Liver (tissue), 9 donors: ENCODE results near the gene ECT2. TPM values are rescaled to one million over a fixed set of nuclear protein-coding genes. Genes with fewer than 3 reads are reported as not detected.

ENCODE experiments used
- DNase-seq: peaks from one replicate; pipeline ENCODE4 v3.0.0-alpha.2; 2017; ENCODE audit warnings: low spot score
- H3K27ac ChIP-seq, 2 donors: one replicate each; pipeline ENCODE4 v1.7.0; 2013; ENCODE audit warnings: inconsistent platforms in 2 of 2, low read length in 2 of 2, control low read depth in 1 of 2, low read depth in 1 of 2, mild to moderate bottlenecking in 1 of 2
- H3K27me3 ChIP-seq, 4 donors: one replicate each; pipeline versions ENCODE4 v1.6.1 to v1.7.0; 2013; ENCODE audit warnings: low read length in 3 of 4, inconsistent platforms in 1 of 4, mild to moderate bottlenecking in 1 of 4, moderate library complexity in 1 of 4; ENCODE audit not compliant: control insufficient read depth in 4 of 4, insufficient read depth in 4 of 4
- H3K36me3 ChIP-seq, 4 donors: one replicate each; pipeline versions ENCODE4 v1.6.1 to v1.7.0; 2013; ENCODE audit warnings: low read length in 3 of 4, mild to moderate bottlenecking in 3 of 4, low read depth in 1 of 4, moderate library complexity in 1 of 4; ENCODE audit not compliant: control insufficient read depth in 4 of 4, insufficient read depth in 3 of 4
- H3K4me1 ChIP-seq, 4 donors: one replicate each; pipeline versions ENCODE4 v1.6.1 to v1.7.0; 2013; ENCODE audit warnings: low read length in 3 of 4, mild to moderate bottlenecking in 3 of 4, moderate library complexity in 1 of 4; ENCODE audit not compliant: control insufficient read depth in 4 of 4, insufficient read depth in 4 of 4
- H3K4me3 ChIP-seq, 3 donors: one replicate each; pipeline versions ENCODE4 v1.6.1 to v1.7.0; 2013; ENCODE audit warnings: low read length in 3 of 3, control low read depth in 1 of 3, low read depth in 1 of 3, mild to moderate bottlenecking in 1 of 3
- H3K9ac ChIP-seq, 2 donors: one replicate each; pipeline ENCODE4 v1.7.0; 2013; ENCODE audit warnings: low read length in 2 of 2, mild to moderate bottlenecking in 2 of 2, moderate library complexity in 2 of 2, control low read depth in 1 of 2, low read depth in 1 of 2
- H3K9me3 ChIP-seq, 4 donors: one replicate each; pipeline versions ENCODE4 v1.6.1 to v1.7.0; 2013; ENCODE audit warnings: low read length in 3 of 4; ENCODE audit not compliant: control insufficient read depth in 4 of 4
- ATF3 ChIP-seq: IDR thresholded peaks from 2 replicates; pipeline ENCODE4 v1.6.1; 2016; ENCODE audit warnings: antibody characterized with exemption
- CTCF ChIP-seq: fragments of 150-350 bp; IDR thresholded peaks from 2 replicates; pipeline ENCODE4 v1.5.1; 2017; ENCODE audit warnings: improper control_type of control experiment, low read depth, low read length; ENCODE audit not compliant: missing input control
- FOXA1 ChIP-seq: IDR thresholded peaks from 2 replicates; pipeline ENCODE4 v1.6.1; 2016; ENCODE audit warnings: antibody characterized with exemption
- FOXA2 ChIP-seq: IDR thresholded peaks from 2 replicates; pipeline ENCODE4 v1.6.1; 2016; ENCODE audit warnings: antibody characterized with exemption
- GABPA ChIP-seq, 2 donors: IDR thresholded peaks in 1 of 2; conservative IDR thresholded peaks in 1 of 2; 2 replicates each; pipeline ENCODE4 v1.6.1; 2016; ENCODE audit warnings: antibody characterized with exemption in 2 of 2, mild to moderate bottlenecking in 1 of 2, moderate library complexity in 1 of 2
- HNF4G ChIP-seq: IDR thresholded peaks from 2 replicates; pipeline ENCODE4 v1.6.1; 2016; ENCODE audit warnings: antibody characterized with exemption
- MAX ChIP-seq: IDR thresholded peaks from 2 replicates; pipeline ENCODE4 v1.6.1; 2016; ENCODE audit warnings: antibody characterized with exemption
- RAD21 ChIP-seq, 2 donors: IDR thresholded peaks; 2 replicates each; pipeline ENCODE4 v1.6.1; 2016; ENCODE audit warnings: antibody characterized with exemption in 2 of 2, mild to moderate bottlenecking in 2 of 2
- RXRA ChIP-seq, 2 donors: IDR thresholded peaks; 2 replicates each; pipeline ENCODE4 v1.6.1; 2017 to 2018; ENCODE audit warnings: antibody characterized with exemption in 2 of 2, mild to moderate bottlenecking in 1 of 2
- SP1 ChIP-seq: IDR thresholded peaks from 2 replicates; pipeline ENCODE4 v1.6.1; 2018; ENCODE audit warnings: antibody characterized with exemption, mild to moderate bottlenecking
- YY1 ChIP-seq: IDR thresholded peaks from 2 replicates; pipeline ENCODE4 v1.6.1; 2016; ENCODE audit warnings: antibody characterized with exemption, mild to moderate bottlenecking
- ZBTB33 ChIP-seq: IDR thresholded peaks from 2 replicates; pipeline ENCODE4 v1.6.1; 2016; ENCODE audit warnings: antibody characterized with exemption
- WGBS: extraction: QIAGEN DNeasy Blood & Tissue Kit; methylation state at CpG from one replicate; pipeline ENCODE4 v1.1.7; 2013; 5-methylcytosine and 5-hydroxymethylcytosine counted together
- polyA plus RNA-seq, 2 donors: library from polyadenylated mRNA; stranded (reverse) in 1 of 2; unstranded in 1 of 2; fragments of 200-250 nt in 1 of 2; fragments of >200 nt in 1 of 2; fragmentation: Nextera tagmentation in 1 of 2; extraction: Ambion mirVana in 1 of 2; gene quantifications; one replicate each; pipeline versions ENCODE4 v1.2.1 to v1.2.3, GENCODE V29; 2013 to 2015
- total RNA-seq, 2 donors: library from RNA; depleted of rRNA; stranded (reverse); fragments of >200 nt; gene quantifications; one replicate each; pipeline ENCODE4 v1.2.3, GENCODE V29; 2014
- donor health status: healthy.
- donor health status: healthy.
- donor health status: healthy.
- donor health status: healthy.
- donor health status: healthy.

ECT2 gene
- total and polyA plus RNA-seq, 4 donors: 1.5 to 32.4 (median 2.6) TPM

- Histone ChIP-seq H3K9ac (no peak overlapping the region), H3K9me3 (no peaks in the 10 kb centered on the region), H3K27me3 (peaks cover 0 to 4% (median 0%) of the 10 kb centered on the region in 4 donors), H3K27ac (no peak overlapping the region), H3K4me3 (no peak overlapping the region), H3K4me1 (no peaks in the 10 kb centered on the region), H3K36me3 (no peaks in the 10 kb centered on the region)
- WGBS: 41% methylated on average over 6 of the region's 6 CpGs
- no peak for DNase-seq
- no peak for TF ChIP-seq YY1
- TF ChIP-seq MAX: no peak
- TF ChIP-seq RAD21 (IDR thresholded peaks at IDR 0.05): peak; percentile 70 to 75
- no peak for TF ChIP-seq RXRA (IDR thresholded peaks at IDR 0.05)
- TF ChIP-seq SP1: no peak
- TF ChIP-seq ATF3: no peak
- TF ChIP-seq CTCF: peak; percentile 44
- TF ChIP-seq FOXA1: no peak
- no peak for TF ChIP-seq GABPA (IDR thresholded peaks at IDR 0.05 in 1 of 2, conservative IDR thresholded peaks at IDR 0.05 in 1 of 2)
Observed at GRCh38 chr3:172836390-172836997, 86.0 kb downstream of the ECT2 start.

- no peaks in the 10 kb centered on the region for H3K4me1 ChIP-seq
- peaks cover 0 to 4% (median 0%) of the 10 kb centered on the region in 4 donors for H3K27me3 ChIP-seq
- no peak for DNase-seq
- no peaks in the 10 kb centered on the region for H3K9me3 ChIP-seq
- no peak overlapping the region for H3K9ac ChIP-seq
- H3K27ac ChIP-seq: no peak overlapping the region
- no peak for TF ChIP-seq CTCF
- no peaks in the 10 kb centered on the region for H3K36me3 ChIP-seq
- H3K4me3 ChIP-seq: no peak overlapping the region
- 56% methylated on average over 4 of the region's 4 CpGs for WGBS
Observed at GRCh38 chr3:172839679-172840078, 89.2 kb downstream of the ECT2 start.

- Histone ChIP-seq H3K9me3 (no peaks in the 10 kb centered on the region), H3K4me3 (no peak overlapping the region), H3K27me3 (peaks cover 0 to 4% (median 0%) of the 10 kb centered on the region in 4 donors), H3K4me1 (no peaks in the 10 kb centered on the region), H3K27ac (no peak overlapping the region), H3K36me3 (no peaks in the 10 kb centered on the region), H3K9ac (no peak overlapping the region)
- 72% methylated on average over 4 of the region's 4 CpGs for WGBS
- no peak for DNase-seq
- no peak for TF ChIP-seq YY1
- TF ChIP-seq ZBTB33: no peak
- no peak for TF ChIP-seq SP1
- no peak for TF ChIP-seq ATF3
- no peak for TF ChIP-seq FOXA2
- no peak for TF ChIP-seq RXRA (IDR thresholded peaks at IDR 0.05)
- TF ChIP-seq HNF4G: no peak
Observed at GRCh38 chr3:172840463-172840862, 89.9 kb downstream of the ECT2 start.
